Calu3 (cell line): ENCODE measurements around the gene NRP1. TPM values are rescaled to one million over a fixed set of nuclear protein-coding genes. Genes with fewer than 3 reads are reported as not detected.
A peak's percentile ranks its signal among the peaks of the same experiment; 100 is the strongest.

Source experiments
- BruUV-seq: library from RNA; stranded (reverse); fragments of 400-500 nt; replicated peaks from 2 replicates; lab custom pipeline; 2021; lab: Mats Ljungman, UMichigan
- CTCF ChIA-PET: fragments of 300-600 bp; sonication (Branson Sonifier 250); formaldehyde crosslinking; loops from one replicate; lab custom pipeline; 2022; ENCODE audit warnings: antibody characterized with exemption; lab: Charles Lee
- DNase-seq: peaks from one replicate; pipeline ENCODE4 v3.0.0; 2022
- H3K27ac Mint-ChIP-seq: one replicate; pipeline ENCODE4 v1.8.0; 2022; ENCODE audit warnings: mixed read lengths; ENCODE audit not compliant: unreplicated experiment
- H3K27me3 Mint-ChIP-seq: one replicate; pipeline ENCODE4 v1.8.0; 2022; ENCODE audit warnings: mixed read lengths; ENCODE audit not compliant: unreplicated experiment
- H3K36me3 Mint-ChIP-seq: one replicate; pipeline ENCODE4 v1.8.0; 2022; ENCODE audit warnings: mild to moderate bottlenecking, moderate library complexity, mixed read lengths; ENCODE audit not compliant: insufficient read depth, unreplicated experiment
- H3K4me1 Mint-ChIP-seq: one replicate; pipeline ENCODE4 v1.8.0; 2022; ENCODE audit warnings: mild to moderate bottlenecking, low read depth, mixed read lengths; ENCODE audit not compliant: unreplicated experiment
- H3K4me3 Mint-ChIP-seq: one replicate; pipeline ENCODE4 v1.8.0; 2022; ENCODE audit warnings: mild to moderate bottlenecking, low read depth, moderate library complexity, mixed read lengths; ENCODE audit not compliant: unreplicated experiment
- H3K9me3 Mint-ChIP-seq: one replicate; pipeline ENCODE4 v1.8.0; 2022; ENCODE audit warnings: low read depth, mixed read lengths; ENCODE audit not compliant: unreplicated experiment
- CTCF ChIP-seq: fragments of 200-600 bp; IDR thresholded peaks from one replicate; pipeline ENCODE4 v1.8.0; 2022; ENCODE audit warnings: antibody characterized with exemption; ENCODE audit not compliant: unreplicated experiment
- intact Hi-C: fragments of 100-400 bp; cut with micrococcal nuclease; formaldehyde crosslinking; loops from one replicate; pipeline ENCODE4 v1.10.0; 2022; ENCODE audit not compliant: unreplicated experiment
- total RNA-seq: library from RNA; stranded (reverse); gene quantifications from 2 replicates; pipeline ENCODE4 v1.2.3, GENCODE V29; 2022

NRP1 gene
- total RNA-seq, 1 experiment from 2014 or later = 96.3 TPM

GRCh38 chr10:33253411-33253810, 81.1 kb downstream of the NRP1 start:
- Mint-ChIP-seq H3K36me3 (peaks cover 73% of the 10 kb centered on the region), H3K4me1 (peaks cover 22% of the 10 kb centered on the region), H3K4me3 (no peak overlapping the region), H3K27ac (no peak overlapping the region), H3K27me3 (no peaks in the 10 kb centered on the region), H3K9me3 (no peaks in the 10 kb centered on the region)
- intact Hi-C loops = no loop called here
- no peak for DNase-seq
- TF ChIP-seq CTCF = no peak
- no TSS peak for BruUV-seq
- CTCF ChIA-PET = no interaction called here

GRCh38 chr10:33252794-33253203, 81.7 kb downstream of the NRP1 start:
- intact Hi-C loops = no loop called here
- no peaks in the 10 kb centered on the region for H3K27me3 Mint-ChIP-seq
- H3K4me3 Mint-ChIP-seq = no peak overlapping the region
- DNase-seq = no peak
- BruUV-seq = no TSS peak
- H3K36me3 Mint-ChIP-seq = peaks cover 76% of the 10 kb centered on the region
- no peaks in the 10 kb centered on the region for H3K9me3 Mint-ChIP-seq
- peak overlapping the region; percentile 42 for H3K27ac Mint-ChIP-seq
- no peak for TF ChIP-seq CTCF
- CTCF ChIA-PET = no interaction called here
- H3K4me1 Mint-ChIP-seq = peaks cover 22% of the 10 kb centered on the region

GRCh38 chr10:33252324-33252723, 82.1 kb downstream of the NRP1 start:
- TF ChIP-seq CTCF = no peak
- DNase-seq = no peak
- H3K27ac Mint-ChIP-seq = peak overlapping the region; percentile 42
- BruUV-seq = no TSS peak
- peaks cover 22% of the 10 kb centered on the region for H3K4me1 Mint-ChIP-seq
- CTCF ChIA-PET = no interaction called here
- no peaks in the 10 kb centered on the region for H3K27me3 Mint-ChIP-seq
- no peak overlapping the region for H3K4me3 Mint-ChIP-seq
- no peaks in the 10 kb centered on the region for H3K9me3 Mint-ChIP-seq
- H3K36me3 Mint-ChIP-seq = peaks cover 78% of the 10 kb centered on the region
- intact Hi-C loops = no loop called here

- H3K36me3 Mint-ChIP-seq = peaks cover 75% of the 10 kb centered on the region
- peaks cover 22% of the 10 kb centered on the region for H3K4me1 Mint-ChIP-seq
- no peak overlapping the region for H3K4me3 Mint-ChIP-seq
- DNase-seq = no peak
- TF ChIP-seq CTCF = no peak
- BruUV-seq = no TSS peak
- CTCF ChIA-PET = no interaction called here
- H3K9me3 Mint-ChIP-seq = no peaks in the 10 kb centered on the region
- intact Hi-C loops = no loop called here
- H3K27me3 Mint-ChIP-seq = no peaks in the 10 kb centered on the region
- peak overlapping the region; percentile 15 for H3K27ac Mint-ChIP-seq
Observed at GRCh38 chr10:33249659-33250345, 84.7 kb downstream of the NRP1 start.
